ENCODE data around the gene EARS2.
"Not testable (repeated sequence)": the region's sequence is repeated elsewhere in the genome, so short reads cannot be mapped to it uniquely, and the experiment has no call there.

EARS2 gene

GRCh38 chr16:23505671-23506605 lies 51.2 kb downstream of the EARS2 start:
- DNase-seq (ENCODE audit: low read depth, low spot score), result peak; percentile 26

- DNase-seq (ENCODE audit: low read depth, low spot score), result peak; percentile 77
Observed at GRCh38 chr16:23505180-23505665, 51.9 kb downstream of the EARS2 start.

GRCh38 chr16:23504453-23505179 lies 52.5 kb downstream of the EARS2 start:
- peak; percentile 92 for DNase-seq (ENCODE audit: low read depth, low spot score)

- peak; percentile 87 for DNase-seq (ENCODE audit: low read depth, low spot score)
Observed at GRCh38 chr16:23504076-23504452, 53.1 kb downstream of the EARS2 start.

- no peak for DNase-seq (ENCODE audit: low read depth, low spot score)
Observed at GRCh38 chr16:23502466-23502865, 54.7 kb downstream of the EARS2 start.

GRCh38 chr16:23501291-23501690 lies 55.9 kb downstream of the EARS2 start:
- DNase-seq (ENCODE audit: low read depth, low spot score), result no peak

GRCh38 chr16:23500862-23501225 lies 56.3 kb downstream of the EARS2 start:
- DNase-seq (ENCODE audit: low read depth, low spot score), result no peak

- DNase-seq (ENCODE audit: low read depth, low spot score), result no peak
Observed at GRCh38 chr16:23500212-23500861, 56.8 kb downstream of the EARS2 start.

- no peak for DNase-seq (ENCODE audit: low read depth, low spot score)
Observed at GRCh38 chr16:23499801-23500200, 57.3 kb downstream of the EARS2 start.

GRCh38 chr16:23498863-23499262 lies 58.3 kb downstream of the EARS2 start:
- no peak for DNase-seq (ENCODE audit: low read depth, low spot score)

GRCh38 chr16:23497543-23497868 lies 59.6 kb downstream of the EARS2 start:
- DNase-seq (ENCODE audit: low read depth, low spot score), result no peak

- peak; percentile 20 for DNase-seq (ENCODE audit: low read depth, low spot score)
Observed at GRCh38 chr16:23496821-23497542, 60.2 kb downstream of the EARS2 start.

GRCh38 chr16:23495671-23496070 lies 61.5 kb downstream of the EARS2 start:
- no peak for DNase-seq (ENCODE audit: low read depth, low spot score)

GRCh38 chr16:23494188-23494587 lies 63.0 kb downstream of the EARS2 start:
- DNase-seq (ENCODE audit: low read depth, low spot score), result no peak

- DNase-seq (ENCODE audit: low read depth, low spot score), result peak; percentile 64
Observed at GRCh38 chr16:23491490-23492391, 65.4 kb downstream of the EARS2 start.

GRCh38 chr16:23486480-23486879 lies 70.7 kb downstream of the EARS2 start:
- no peak for DNase-seq (ENCODE audit: low read depth, low spot score)

- no peak for DNase-seq (ENCODE audit: low read depth, low spot score)
Observed at GRCh38 chr16:23485841-23486240, 71.3 kb downstream of the EARS2 start.

GRCh38 chr16:23485257-23485614 lies 71.9 kb downstream of the EARS2 start:
- no peak for DNase-seq (ENCODE audit: low read depth, low spot score)

- DNase-seq (ENCODE audit: low read depth, low spot score), result no peak
Observed at GRCh38 chr16:23484510-23485256, 72.5 kb downstream of the EARS2 start.

- DNase-seq (ENCODE audit: low read depth, low spot score), result not testable (repeated sequence)
Observed at GRCh38 chr16:23483492-23483891, 73.7 kb downstream of the EARS2 start.

Data from astrocyte of the hippocampus (primary cell).